ENCODE measurements around the gene PYURF. TPM values are rescaled to one million over a fixed set of nuclear protein-coding genes. Genes with fewer than 3 reads are reported as not detected.

PYURF gene
- polyA plus RNA-seq, 4 donors = 92.4 to 114 (median 96.2) TPM

GRCh38 chr4:88481537-88481936, 42.0 kb downstream of the PYURF start:
- FAIRE-seq (no peak), DNase-seq (no peak)
- 62 to 84% (median 81%) methylated on average over 1 of the region's 1 CpG for whole genome bisulfite sequencing, 3 donors

GRCh38 chr4:88478247-88478646, 45.3 kb downstream of the PYURF start:
- H3K4me3 ChIP-seq (ENCODE audit: low read depth in 1 of 3, low read length in 3 of 3) = no peak overlapping the region
- no peak overlapping the region for H3K27ac ChIP-seq (ENCODE audit: low read depth in 1 of 3, low read length in 2 of 3)
- DNase-seq = no peak
- no peaks in the 10 kb centered on the region for H3K4me1 ChIP-seq (ENCODE audit: control insufficient read depth in 3 of 3, insufficient read depth in 2 of 3, low read depth in 1 of 3, low read length in 2 of 3)
- H3K27me3 ChIP-seq (ENCODE audit: control insufficient read depth in 3 of 3, insufficient read depth in 3 of 3, low read length in 3 of 3) = no peaks in the 10 kb centered on the region
- 62 to 77% (median 66%) methylated on average over 2 of the region's 2 CpGs for WGBS, 3 donors
- no peak for FAIRE-seq
- no peaks in the 10 kb centered on the region for H3K9me3 ChIP-seq (ENCODE audit: control insufficient read depth in 2 of 2, insufficient read depth in 1 of 2, low read depth in 1 of 2, low read length in 1 of 2)
- no peaks in the 10 kb centered on the region for H3K36me3 ChIP-seq (ENCODE audit: control insufficient read depth in 3 of 3, insufficient read depth in 2 of 3, low read depth in 1 of 3, low read length in 3 of 3)

More at GRCh38 chr4:88481537-88481936, 42.0 kb downstream of the PYURF start:
- Histone ChIP-seq H3K9me3 (ENCODE audit: control insufficient read depth in 2 of 2, insufficient read depth in 1 of 2, low read depth in 1 of 2, low read length in 1 of 2) (no peaks in the 10 kb centered on the region), H3K27ac (ENCODE audit: low read depth in 1 of 3, low read length in 2 of 3) (no peak overlapping the region), H3K27me3 (ENCODE audit: control insufficient read depth in 3 of 3, insufficient read depth in 3 of 3, low read length in 3 of 3) (no peaks in the 10 kb centered on the region), H3K4me3 (ENCODE audit: low read depth in 1 of 3, low read length in 3 of 3) (no peak overlapping the region), H3K36me3 (ENCODE audit: control insufficient read depth in 3 of 3, insufficient read depth in 2 of 3, low read depth in 1 of 3, low read length in 3 of 3) (no peaks in the 10 kb centered on the region), H3K4me1 (ENCODE audit: control insufficient read depth in 3 of 3, insufficient read depth in 2 of 3, low read depth in 1 of 3, low read length in 2 of 3) (no peaks in the 10 kb centered on the region)

- Histone ChIP-seq H3K4me1 (ENCODE audit: control insufficient read depth in 3 of 3, insufficient read depth in 2 of 3, low read depth in 1 of 3, low read length in 2 of 3) (no peaks in the 10 kb centered on the region), H3K36me3 (ENCODE audit: control insufficient read depth in 3 of 3, insufficient read depth in 2 of 3, low read depth in 1 of 3, low read length in 3 of 3) (no peaks in the 10 kb centered on the region), H3K27me3 (ENCODE audit: control insufficient read depth in 3 of 3, insufficient read depth in 3 of 3, low read length in 3 of 3) (no peaks in the 10 kb centered on the region), H3K27ac (ENCODE audit: low read depth in 1 of 3, low read length in 2 of 3) (no peak overlapping the region), H3K9me3 (ENCODE audit: control insufficient read depth in 2 of 2, insufficient read depth in 1 of 2, low read depth in 1 of 2, low read length in 1 of 2) (no peaks in the 10 kb centered on the region), H3K4me3 (ENCODE audit: low read depth in 1 of 3, low read length in 3 of 3) (no peak overlapping the region)
- FAIRE-seq = no peak
- WGBS, 3 donors = 88 to 89% (median 89%) methylated on average over 5 of the region's 5 CpGs
- DNase-seq = no peak
These were observed 46.2 kb downstream of the PYURF start for GRCh38 chr4:88477229-88477860.

Other genes with a start within 250 kb of the PYURF start
- 1 to 10 TPM; 1.6 to 9.2 (median 3.8) TPM for gene PPM1K, start 239.2 kb downstream of the PYURF start, polyA plus RNA-seq
- 10 to 100 TPM in 1 of 4 donors, 1 to 10 TPM in 3; 4.9 to 13.1 (median 7.7) TPM for gene HERC6, start 144.9 kb downstream of the PYURF start, polyA plus RNA-seq
- gene HERC5, start 66.7 kb downstream of the PYURF start, polyA plus RNA-seq = 1 to 10 TPM; 2.0 to 4.3 (median 2.8) TPM
- gene HERC3, start 68.7 kb upstream of the PYURF start, polyA plus RNA-seq = 10 to 100 TPM in 2 of 4 donors, 1 to 10 TPM in 2; 6.6 to 17.2 (median 10.6) TPM
- gene NAP1L5, start 174.1 kb upstream of the PYURF start, polyA plus RNA-seq = 1 to 10 TPM in 3 of 4 donors, under 1 TPM in 1; 0.45 to 7.2 (median 3.1) TPM

Measured in small intestine (tissue), 7 donors.